ENCODE data around the gene NEO1. TPM values are rescaled to one million over a fixed set of nuclear protein-coding genes. Genes with fewer than 3 reads are reported as not detected.

The NEO1 gene
- total and polyA plus RNA-seq, 2 of the 13 experiments (the other 11 are each of a cell fraction or from before 2014, with no cell fraction given), result 8.4 to 11.0 TPM

GRCh38 chr15:73340502-73341192, 288.4 kb downstream of the NEO1 start (continued):
- TF ChIP-seq, protein P1, sequence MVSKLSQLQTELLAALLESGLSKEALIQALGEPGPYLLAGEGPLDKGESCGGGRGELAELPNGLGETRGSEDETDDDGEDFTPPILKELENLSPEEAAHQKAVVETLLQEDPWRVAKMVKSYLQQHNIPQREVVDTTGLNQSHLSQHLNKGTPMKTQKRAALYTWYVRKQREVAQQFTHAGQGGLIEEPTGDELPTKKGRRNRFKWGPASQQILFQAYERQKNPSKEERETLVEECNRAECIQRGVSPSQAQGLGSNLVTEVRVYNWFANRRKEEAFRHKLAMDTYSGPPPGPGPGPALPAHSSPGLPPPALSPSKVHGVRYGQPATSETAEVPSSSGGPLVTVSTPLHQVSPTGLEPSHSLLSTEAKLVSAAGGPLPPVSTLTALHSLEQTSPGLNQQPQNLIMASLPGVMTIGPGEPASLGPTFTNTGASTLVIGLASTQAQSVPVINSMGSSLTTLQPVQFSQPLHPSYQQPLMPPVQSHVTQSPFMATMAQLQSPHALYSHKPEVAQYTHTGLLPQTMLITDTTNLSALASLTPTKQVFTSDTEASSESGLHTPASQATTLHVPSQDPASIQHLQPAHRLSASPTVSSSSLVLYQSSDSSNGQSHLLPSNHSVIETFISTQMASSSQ (IDR thresholded peaks at IDR 0.05; ENCODE audit: low read depth), result no peak
- TF ChIP-seq, protein P1 (CRISPR knock-in tag; IDR thresholded peaks at IDR 0.05; ENCODE audit: borderline replicate concordance), result no peak
- TF ChIP-seq ZNF446 (CRISPR knock-in tag; IDR thresholded peaks at IDR 0.05), result no peak
- no peak for TF ChIP-seq MED1 (CRISPR knock-in tag; IDR thresholded peaks at IDR 0.05)
- TF ChIP-seq CC2D1A (CRISPR knock-in tag; IDR thresholded peaks at IDR 0.05), result no peak
- no peak for TF ChIP-seq FOXK2 (IDR thresholded peaks at IDR 0.05)
- no peak for TF ChIP-seq ATAD3A (CRISPR knock-in tag; IDR thresholded peaks at IDR 0.05)
- TF ChIP-seq MYC (CRISPR knock-in tag; IDR thresholded peaks at IDR 0.05; ENCODE audit: borderline replicate concordance), result no peak
- no peak for TF ChIP-seq HMGXB4 (CRISPR knock-in tag; IDR thresholded peaks at IDR 0.05; ENCODE audit: borderline replicate concordance in 1 of 2, low read depth in 1 of 2)
